PC-9 (cell line): ENCODE results near the gene MS4A3. TPM values are rescaled to one million over a fixed set of nuclear protein-coding genes. Genes with fewer than 3 reads are reported as not detected.
"Not testable (repeated sequence)": the region's sequence is repeated elsewhere in the genome, so short reads cannot be mapped to it uniquely, and the experiment has no call there.

Source experiments
- BruUV-seq: library from RNA; stranded (reverse); fragments of 400-500 nt; replicated peaks from 2 replicates; lab custom pipeline; 2021; lab: Mats Ljungman, UMichigan
- CTCF ChIA-PET: fragments of 300-600 bp; sonication (Branson Sonifier 250); formaldehyde crosslinking; loops from one replicate; lab custom pipeline; 2022; ENCODE audit warnings: antibody characterized with exemption; lab: Charles Lee
- POLR2A ChIA-PET: fragments of 300-600 bp; sonication (Branson Sonifier 250); formaldehyde crosslinking; loops from one replicate; lab custom pipeline; 2022; ENCODE audit warnings: antibody characterized with exemption; ENCODE audit not compliant: unreplicated experiment; lab: Charles Lee
- DNase-seq, 2 experiments: peaks; one replicate each; pipeline versions ENCODE4 v3.0.0 to v3.0.0-alpha.2; 2015 to 2022; ENCODE audit warnings: mixed read lengths in 1 of 2
- H2AFZ ChIP-seq: fragments of 200-600 bp; sonication (generic); 2 replicates; pipeline ENCODE4 v1.8.1; 2017; ENCODE audit warnings: antibody characterized with exemption
- H3F3A ChIP-seq: fragments of 200-600 bp; sonication (generic); 2 replicates; pipeline ENCODE4 v1.8.1; 2017; ENCODE audit warnings: antibody characterized with exemption, mild to moderate bottlenecking, low read depth; ENCODE audit not compliant: insufficient read depth
- H3K27ac ChIP-seq: fragments of 200-600 bp; sonication (generic); 2 replicates; pipeline ENCODE4 v1.6.1; 2016; ENCODE audit warnings: mixed run types
- H3K27me3 ChIP-seq: fragments of 200-600 bp; sonication (generic); 2 replicates; pipeline ENCODE4 v1.6.1; 2016; ENCODE audit warnings: low read depth, mixed run types; ENCODE audit not compliant: insufficient read depth
- H3K36me3 ChIP-seq: fragments of 200-600 bp; sonication (generic); 2 replicates; pipeline ENCODE4 v1.6.1; 2016; ENCODE audit warnings: low read depth, mixed run types
- H3K4me1 ChIP-seq: fragments of 200-600 bp; sonication (generic); replicated peaks from 2 replicates; pipeline ENCODE4 v1.6.1; 2016; ENCODE audit warnings: mixed run types; ENCODE audit not compliant: insufficient read depth
- H3K4me2 ChIP-seq: fragments of 200-600 bp; sonication (generic); 2 replicates; pipeline ENCODE4 v1.6.1; 2017; ENCODE audit warnings: mixed run types
- H3K4me3 ChIP-seq: fragments of 200-600 bp; sonication (generic); 2 replicates; pipeline ENCODE4 v1.6.1; 2016; ENCODE audit warnings: mixed run types
- H3K79me2 ChIP-seq: fragments of 200-600 bp; sonication (generic); 2 replicates; pipeline ENCODE4 v1.6.1; 2017; ENCODE audit warnings: low read depth, mixed run types
- H3K9me2 ChIP-seq: fragments of 200-600 bp; sonication (generic); 2 replicates; pipeline ENCODE4 v1.8.1; 2017; ENCODE audit warnings: mild to moderate bottlenecking; ENCODE audit not compliant: insufficient read depth
- H3K9me3 ChIP-seq: fragments of 200-600 bp; sonication (generic); 2 replicates; pipeline ENCODE4 v1.8.1; 2016; ENCODE audit warnings: low read depth; ENCODE audit not compliant: insufficient read depth
- H4K20me1 ChIP-seq: fragments of 200-600 bp; sonication (generic); 2 replicates; pipeline ENCODE4 v1.8.1; 2017; ENCODE audit not compliant: insufficient read depth
- EZH2 ChIP-seq: fragments of 200-600 bp; sonication (generic); IDR thresholded peaks from 2 replicates; pipeline ENCODE4 v1.8.0; 2017; ENCODE audit warnings: antibody characterized with exemption, low read depth
- intact Hi-C: fragments of 100-400 bp; cut with micrococcal nuclease; formaldehyde crosslinking; loops from one replicate; pipeline ENCODE4 v1.10.0; 2022; ENCODE audit not compliant: unreplicated experiment
- total RNA-seq: library from RNA; stranded (reverse); gene quantifications from 2 replicates; pipeline ENCODE4 v1.2.3, GENCODE V29; 2021
- TF ChIP-seq, protein P1 (sequence below): fragments of 200-600 bp; sonication (generic); conservative IDR thresholded peaks from 2 replicates; pipeline ENCODE4 v1.6.1; 2017; ENCODE audit warnings: mixed run types, antibody characterized with exemption, mild to moderate bottlenecking, moderate library complexity

The MS4A3 gene
- total RNA-seq, 1 experiment from 2014 or later, result not detected

DNA sequence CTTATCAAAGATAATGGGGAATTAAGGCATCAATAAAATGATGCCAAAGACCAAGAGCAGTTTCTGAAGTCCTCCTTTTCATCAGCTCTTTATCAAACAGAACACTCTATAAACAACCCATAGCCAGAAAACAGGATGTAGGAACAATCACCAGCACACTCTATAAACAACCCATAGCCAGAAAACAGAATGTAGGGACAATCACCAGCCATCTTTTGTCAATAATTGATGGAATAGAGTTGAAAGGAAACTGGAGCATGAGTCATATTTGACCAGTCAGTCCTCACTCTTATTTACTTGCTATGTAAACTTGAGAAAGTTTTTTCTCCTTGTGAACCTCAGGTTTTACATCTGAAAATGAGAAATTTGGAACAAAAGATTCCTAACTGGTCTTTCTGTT, 42.0 kb downstream of the MS4A3 start:
- POLR2A ChIA-PET, result no interaction called here

DNA sequence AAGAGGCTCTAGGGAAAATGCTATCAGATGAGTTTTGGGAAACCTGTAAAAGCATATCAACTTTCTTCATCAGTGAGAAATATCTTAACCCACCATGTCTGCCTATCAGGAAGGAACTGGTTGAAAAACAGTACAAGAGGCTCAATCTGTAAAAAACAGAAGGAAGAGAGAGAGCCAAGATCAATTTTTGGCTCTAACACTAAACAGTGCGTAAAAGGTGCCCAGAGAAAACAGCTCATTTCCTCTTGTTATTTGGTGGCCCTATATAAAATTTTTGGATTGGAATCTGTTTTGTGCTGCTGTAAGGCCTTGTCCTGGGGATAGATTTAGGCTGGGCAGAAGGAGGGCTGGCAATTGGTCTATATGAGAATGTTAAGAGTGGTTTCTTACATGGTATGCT, 44.1 kb downstream of the MS4A3 start:
- no peaks in the 10 kb centered on the region for H3K36me3 ChIP-seq
- no peak overlapping the region for H3K27ac ChIP-seq
- no TSS peak for BruUV-seq
- intact Hi-C loops, result no loop called here
- no peaks in the 10 kb centered on the region for H3F3A ChIP-seq
- H3K4me1 ChIP-seq, result no peaks in the 10 kb centered on the region
- no peak overlapping the region for H2AFZ ChIP-seq
- no peak overlapping the region for H3K4me2 ChIP-seq
- ChIA-PET POLR2A (no interaction called here), CTCF (no interaction called here)
- no peaks in the 10 kb centered on the region for H3K9me2 ChIP-seq
- no peaks in the 10 kb centered on the region for H3K9me3 ChIP-seq
- H3K79me2 ChIP-seq, result no peaks in the 10 kb centered on the region
- no peak for DNase-seq
- no peak for TF ChIP-seq EZH2
- TF ChIP-seq, protein P1, sequence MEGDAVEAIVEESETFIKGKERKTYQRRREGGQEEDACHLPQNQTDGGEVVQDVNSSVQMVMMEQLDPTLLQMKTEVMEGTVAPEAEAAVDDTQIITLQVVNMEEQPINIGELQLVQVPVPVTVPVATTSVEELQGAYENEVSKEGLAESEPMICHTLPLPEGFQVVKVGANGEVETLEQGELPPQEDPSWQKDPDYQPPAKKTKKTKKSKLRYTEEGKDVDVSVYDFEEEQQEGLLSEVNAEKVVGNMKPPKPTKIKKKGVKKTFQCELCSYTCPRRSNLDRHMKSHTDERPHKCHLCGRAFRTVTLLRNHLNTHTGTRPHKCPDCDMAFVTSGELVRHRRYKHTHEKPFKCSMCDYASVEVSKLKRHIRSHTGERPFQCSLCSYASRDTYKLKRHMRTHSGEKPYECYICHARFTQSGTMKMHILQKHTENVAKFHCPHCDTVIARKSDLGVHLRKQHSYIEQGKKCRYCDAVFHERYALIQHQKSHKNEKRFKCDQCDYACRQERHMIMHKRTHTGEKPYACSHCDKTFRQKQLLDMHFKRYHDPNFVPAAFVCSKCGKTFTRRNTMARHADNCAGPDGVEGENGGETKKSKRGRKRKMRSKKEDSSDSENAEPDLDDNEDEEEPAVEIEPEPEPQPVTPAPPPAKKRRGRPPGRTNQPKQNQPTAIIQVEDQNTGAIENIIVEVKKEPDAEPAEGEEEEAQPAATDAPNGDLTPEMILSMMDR, result no peak
- no peaks in the 10 kb centered on the region for H3K27me3 ChIP-seq
- H3K4me3 ChIP-seq, result no peak overlapping the region
- H4K20me1 ChIP-seq, result no peaks in the 10 kb centered on the region

More for the DNA sequence above, 42.0 kb downstream of the MS4A3 start:
- Histone ChIP-seq H3K79me2 (no peaks in the 10 kb centered on the region), H3K9me3 (no peaks in the 10 kb centered on the region), H3K4me2 (no peak overlapping the region), H4K20me1 (no peaks in the 10 kb centered on the region), H3K36me3 (no peaks in the 10 kb centered on the region), H3K27ac (no peak overlapping the region), H3K27me3 (no peaks in the 10 kb centered on the region), H3K4me3 (no peak overlapping the region), H3K9me2 (no peaks in the 10 kb centered on the region), H2AFZ (no peak overlapping the region), H3F3A (no peaks in the 10 kb centered on the region), H3K4me1 (no peaks in the 10 kb centered on the region)
- TF ChIP-seq, protein P1, result no peak
- no peak for TF ChIP-seq EZH2
- intact Hi-C loops, result no loop called here
- CTCF ChIA-PET, result no interaction called here
- no peak for DNase-seq
- no TSS peak for BruUV-seq

DNA sequence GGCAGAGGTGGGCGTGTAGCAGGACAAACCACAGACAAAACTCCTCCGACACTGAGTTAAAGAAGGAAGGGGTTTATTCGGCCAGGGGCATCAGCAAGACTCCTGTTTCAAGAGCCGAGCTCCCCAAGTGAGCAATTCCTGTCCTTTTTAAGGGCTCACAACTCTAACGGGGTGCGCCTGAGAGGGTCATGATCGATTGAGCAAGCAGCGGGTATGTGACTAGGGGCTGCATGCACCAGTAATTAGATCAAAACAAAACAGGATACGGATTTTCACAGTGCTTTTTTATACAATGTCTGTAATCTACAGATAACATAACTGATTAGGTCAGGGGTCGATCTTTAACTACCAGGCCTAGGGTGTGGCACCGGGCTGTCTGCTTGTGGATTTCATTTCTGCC, 44.9 kb downstream of the MS4A3 start:
- H3K36me3 ChIP-seq, H4K20me1 ChIP-seq, H3K4me2 ChIP-seq, H3K4me1 ChIP-seq, DNase-seq, POLR2A ChIA-PET, H3K9me2 ChIP-seq, BruUV-seq, H3K27me3 ChIP-seq, H3K27ac ChIP-seq, H2AFZ ChIP-seq, CTCF ChIA-PET, H3F3A ChIP-seq, intact Hi-C loops, H3K79me2 ChIP-seq, H3K4me3 ChIP-seq, H3K9me3 ChIP-seq: not testable (repeated sequence)

DNA sequence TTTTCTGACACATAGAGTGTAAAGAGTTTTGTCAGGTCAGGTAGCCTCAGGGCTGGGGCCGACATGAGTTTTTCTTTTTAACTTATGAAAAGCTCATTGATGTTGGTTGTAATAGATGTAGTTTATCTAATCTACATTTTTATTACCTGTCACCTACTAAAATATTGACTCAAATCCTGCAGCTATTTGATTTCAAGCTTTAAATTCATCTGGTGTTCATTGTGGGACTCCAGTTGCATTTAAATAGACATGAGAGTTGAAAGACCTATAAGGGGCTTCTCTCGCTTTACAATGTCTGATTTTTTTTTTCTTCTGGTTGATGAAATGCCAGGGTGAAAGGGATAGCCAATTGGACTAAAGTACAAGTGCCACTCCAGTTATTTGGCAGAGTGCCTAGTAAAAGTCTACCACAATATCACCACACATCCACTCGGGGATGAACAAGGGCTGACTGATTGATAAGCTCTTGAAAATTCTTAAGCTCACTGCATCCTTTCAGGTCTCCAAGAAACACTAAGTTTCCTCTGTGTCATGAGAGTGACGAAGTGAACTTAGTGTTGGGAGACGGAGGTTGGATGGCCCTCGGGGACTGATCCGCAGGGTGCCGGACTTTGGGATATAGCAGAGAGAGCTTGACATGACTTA, 48.1 kb downstream of the MS4A3 start:
- BruUV-seq, H3K9me3 ChIP-seq, H3K4me1 ChIP-seq, CTCF ChIA-PET, POLR2A ChIA-PET, H3K9me2 ChIP-seq, H4K20me1 ChIP-seq, DNase-seq, H3F3A ChIP-seq, H3K4me3 ChIP-seq, H3K27ac ChIP-seq, H2AFZ ChIP-seq, intact Hi-C loops, H3K79me2 ChIP-seq, H3K27me3 ChIP-seq, H3K36me3 ChIP-seq, H3K4me2 ChIP-seq: not testable (repeated sequence)

DNA sequence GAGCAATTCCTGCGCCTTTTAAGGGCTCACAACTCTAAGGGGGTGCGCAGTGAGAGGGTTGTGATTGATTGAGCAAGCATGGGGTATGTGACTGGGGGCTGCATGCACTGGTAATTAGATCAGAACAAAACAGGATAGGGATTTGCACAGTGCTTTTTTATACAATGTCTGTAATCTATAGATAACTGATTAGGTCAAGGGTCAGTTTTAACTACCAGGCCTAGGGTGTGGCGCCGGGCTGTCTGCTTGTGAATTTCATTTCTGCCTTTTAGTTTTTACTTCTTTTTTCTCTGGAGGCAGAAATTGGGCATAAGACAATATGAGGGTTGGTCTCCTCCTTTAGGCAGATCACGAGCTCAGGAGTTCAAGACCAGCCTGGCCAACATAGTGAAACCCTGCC, 52.2 kb downstream of the MS4A3 start:
- CTCF ChIA-PET, BruUV-seq, H4K20me1 ChIP-seq, H3K79me2 ChIP-seq, POLR2A ChIA-PET, H3K4me3 ChIP-seq, H3K4me1 ChIP-seq, H3K9me3 ChIP-seq, H3K27me3 ChIP-seq, H3K9me2 ChIP-seq, DNase-seq, H3F3A ChIP-seq, intact Hi-C loops, H3K4me2 ChIP-seq, H3K36me3 ChIP-seq, H2AFZ ChIP-seq, H3K27ac ChIP-seq: not testable (repeated sequence)
